HFF-Myc (cell line): ENCODE data around the gene OCRL.
"Not testable (repeated sequence)": the region's sequence is repeated elsewhere in the genome, so short reads cannot be mapped to it uniquely, and the experiment has no call there.

Source experiments
- DNase-seq: peaks from one replicate; pipeline ENCODE4 v3.0.0-alpha.2; 2011; ENCODE audit warnings: low read depth; ENCODE audit errors: extremely low read depth
- H3K4me3 ChIP-seq: replicated peaks from 2 replicates; pipeline ENCODE4 v1.5.1; 2011; ENCODE audit warnings: low read depth, mild to moderate bottlenecking, control low read depth, low read length
- TF ChIP-seq, protein P1 (sequence below): IDR thresholded peaks from 2 replicates; pipeline ENCODE4 v1.5.1; 2012; ENCODE audit warnings: mild to moderate bottlenecking, low read depth, low read length, control low read depth; ENCODE audit errors: missing control alignments

Gene OCRL

DNA sequence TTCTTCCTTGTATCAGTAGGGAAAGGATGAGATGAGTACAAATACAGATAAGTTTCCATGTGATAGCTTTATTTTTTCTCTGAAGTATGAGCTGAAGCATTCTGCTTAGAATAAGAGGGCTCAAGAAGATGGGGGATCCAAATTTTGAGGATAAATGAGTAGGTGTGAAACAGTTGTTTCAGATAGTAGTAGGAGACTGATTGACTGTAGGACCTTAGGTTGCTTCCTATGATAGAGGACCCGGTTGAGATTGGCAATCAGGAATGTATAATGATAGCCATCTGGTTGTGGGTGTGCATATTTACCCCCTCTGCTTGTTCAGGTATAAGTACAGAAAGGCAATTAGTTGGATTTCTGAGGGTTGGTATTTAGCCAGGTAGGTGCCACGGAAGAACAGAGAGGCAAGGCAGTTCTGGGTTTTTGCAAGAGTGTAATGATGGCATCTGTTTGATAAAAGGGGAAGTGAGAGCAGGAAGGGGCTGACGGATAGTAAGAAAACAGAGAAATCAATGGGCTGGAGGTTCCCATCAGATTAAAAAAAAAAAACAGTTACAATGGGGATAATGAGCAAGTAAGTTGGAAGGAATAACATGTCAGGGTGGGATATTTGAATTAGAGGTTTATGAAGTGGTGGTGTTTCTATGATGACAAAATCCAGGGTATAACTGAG is 13.7 kb downstream of the OCRL start:
- no peak for DNase-seq
- H3K4me3 ChIP-seq = no peak overlapping the region
- TF ChIP-seq, protein P1, sequence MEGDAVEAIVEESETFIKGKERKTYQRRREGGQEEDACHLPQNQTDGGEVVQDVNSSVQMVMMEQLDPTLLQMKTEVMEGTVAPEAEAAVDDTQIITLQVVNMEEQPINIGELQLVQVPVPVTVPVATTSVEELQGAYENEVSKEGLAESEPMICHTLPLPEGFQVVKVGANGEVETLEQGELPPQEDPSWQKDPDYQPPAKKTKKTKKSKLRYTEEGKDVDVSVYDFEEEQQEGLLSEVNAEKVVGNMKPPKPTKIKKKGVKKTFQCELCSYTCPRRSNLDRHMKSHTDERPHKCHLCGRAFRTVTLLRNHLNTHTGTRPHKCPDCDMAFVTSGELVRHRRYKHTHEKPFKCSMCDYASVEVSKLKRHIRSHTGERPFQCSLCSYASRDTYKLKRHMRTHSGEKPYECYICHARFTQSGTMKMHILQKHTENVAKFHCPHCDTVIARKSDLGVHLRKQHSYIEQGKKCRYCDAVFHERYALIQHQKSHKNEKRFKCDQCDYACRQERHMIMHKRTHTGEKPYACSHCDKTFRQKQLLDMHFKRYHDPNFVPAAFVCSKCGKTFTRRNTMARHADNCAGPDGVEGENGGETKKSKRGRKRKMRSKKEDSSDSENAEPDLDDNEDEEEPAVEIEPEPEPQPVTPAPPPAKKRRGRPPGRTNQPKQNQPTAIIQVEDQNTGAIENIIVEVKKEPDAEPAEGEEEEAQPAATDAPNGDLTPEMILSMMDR = no peak

DNA sequence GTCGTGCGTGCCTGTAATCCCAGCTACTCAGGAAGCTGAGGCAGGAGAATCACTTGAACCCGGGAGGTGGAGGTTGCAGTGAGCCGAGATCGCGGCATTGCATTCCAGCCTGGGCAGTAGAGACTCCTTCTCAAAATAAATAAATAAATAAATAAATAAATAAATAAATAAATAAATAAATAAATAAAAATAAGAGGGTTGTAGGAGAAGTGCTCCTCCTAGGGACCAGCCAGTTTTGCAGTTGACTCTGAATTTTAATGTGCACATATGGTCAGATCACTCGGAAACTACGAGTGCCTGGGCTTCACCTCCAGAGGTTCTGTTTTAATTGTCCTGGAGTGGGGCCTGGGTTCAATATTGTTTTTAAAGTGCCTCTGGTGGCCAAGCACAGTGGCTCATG is 14.8 kb downstream of the OCRL start:
- DNase-seq, H3K4me3 ChIP-seq: not testable (repeated sequence)

DNA sequence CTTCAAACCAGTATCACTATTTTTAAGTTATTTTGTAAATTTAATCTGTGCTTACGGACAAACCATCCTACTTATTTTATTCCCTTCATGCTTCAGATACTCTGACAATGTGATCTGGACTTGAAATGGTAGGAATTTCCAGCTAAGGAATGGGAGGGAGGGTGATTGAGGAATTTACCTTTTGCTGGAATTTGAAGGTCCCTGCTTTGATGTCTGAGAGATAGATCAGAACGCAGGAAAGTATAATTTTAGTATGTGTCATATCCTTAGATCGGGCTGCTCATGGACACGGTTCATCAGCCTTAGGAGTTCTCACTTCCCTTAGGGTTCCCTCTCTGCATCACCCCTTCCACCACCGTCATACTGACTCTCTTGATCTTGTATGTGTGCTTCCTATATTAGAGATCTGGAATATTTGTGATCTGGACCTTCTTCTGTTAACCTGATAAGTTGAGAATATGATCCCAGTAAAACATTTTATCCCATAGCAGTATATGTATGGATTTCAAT is 16.8 kb downstream of the OCRL start:
- no peak overlapping the region for H3K4me3 ChIP-seq
- TF ChIP-seq, protein P1 = no peak
- no peak for DNase-seq

DNA sequence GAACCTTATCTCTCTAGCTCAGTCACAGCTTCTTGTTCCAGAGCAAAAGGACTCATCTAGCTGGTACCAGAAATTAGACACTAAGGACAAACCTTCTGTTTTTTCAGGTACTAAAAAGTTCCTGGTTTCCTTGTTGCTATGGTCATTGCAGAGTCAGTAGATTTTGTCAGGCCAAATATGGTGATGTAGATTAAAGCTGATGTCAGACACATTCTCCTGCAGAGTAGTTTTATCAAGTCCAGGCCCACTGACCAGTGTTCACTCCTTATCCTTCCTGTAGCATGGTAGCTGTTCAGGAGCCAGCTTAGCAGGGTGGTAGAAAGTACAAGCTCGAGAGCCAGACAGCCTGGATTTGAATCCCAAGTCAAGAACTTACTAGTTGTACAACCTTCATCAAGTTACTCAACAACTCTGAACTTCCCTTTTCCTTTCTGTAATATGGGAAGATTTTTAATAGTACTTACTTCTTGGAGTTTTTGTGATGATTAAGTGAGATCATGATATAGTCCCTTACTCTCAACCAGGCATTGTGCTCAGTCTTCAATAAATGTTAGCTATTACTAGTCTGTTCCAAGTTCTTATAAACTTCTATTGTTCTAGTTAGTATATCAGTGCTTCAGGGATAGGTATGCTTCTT is 17.9 kb downstream of the OCRL start:
- TF ChIP-seq, protein P1 = no peak
- DNase-seq = no peak
- no peak overlapping the region for H3K4me3 ChIP-seq

DNA sequence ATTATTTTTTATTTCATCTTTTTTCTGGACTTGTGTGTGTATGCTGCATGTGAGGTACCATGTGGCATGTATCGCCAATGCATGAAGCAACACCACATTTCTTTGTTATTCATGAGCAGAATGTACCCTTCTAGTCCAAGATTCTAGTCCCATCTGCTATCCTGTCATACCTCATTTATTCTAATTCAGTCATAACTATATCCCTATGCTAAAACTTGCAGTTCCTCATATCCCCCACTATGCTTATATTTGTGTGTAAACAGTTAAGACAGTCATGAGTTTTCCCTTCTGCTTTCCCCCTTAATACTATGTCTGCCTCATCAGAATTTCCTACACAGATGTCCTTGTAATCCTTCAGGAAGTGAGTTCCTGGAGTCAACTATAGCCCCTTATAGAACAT is 19.7 kb downstream of the OCRL start:
- DNase-seq = no peak
- H3K4me3 ChIP-seq = no peak overlapping the region
- TF ChIP-seq, protein P1 = no peak

DNA sequence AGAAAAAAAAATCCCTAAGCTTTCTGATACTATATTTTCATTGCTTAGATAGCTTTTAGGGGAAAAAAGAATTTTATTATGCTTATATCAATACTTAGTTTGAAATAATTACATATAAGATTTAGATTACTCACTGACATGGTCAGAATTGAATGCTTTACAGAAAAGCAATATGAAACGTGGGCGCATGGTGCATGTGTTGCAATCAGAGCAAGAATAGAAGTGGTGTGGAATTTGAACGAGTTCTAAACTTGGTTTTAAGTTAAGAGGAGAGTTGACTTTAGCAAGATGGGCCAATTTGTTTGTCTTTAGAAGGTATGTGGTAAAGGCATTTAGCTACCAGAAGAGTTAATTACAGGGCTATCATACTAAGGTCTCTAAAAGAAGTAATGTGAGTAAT is 21.4 kb downstream of the OCRL start:
- TF ChIP-seq, protein P1 = no peak
- no peak overlapping the region for H3K4me3 ChIP-seq
- DNase-seq = no peak

DNA sequence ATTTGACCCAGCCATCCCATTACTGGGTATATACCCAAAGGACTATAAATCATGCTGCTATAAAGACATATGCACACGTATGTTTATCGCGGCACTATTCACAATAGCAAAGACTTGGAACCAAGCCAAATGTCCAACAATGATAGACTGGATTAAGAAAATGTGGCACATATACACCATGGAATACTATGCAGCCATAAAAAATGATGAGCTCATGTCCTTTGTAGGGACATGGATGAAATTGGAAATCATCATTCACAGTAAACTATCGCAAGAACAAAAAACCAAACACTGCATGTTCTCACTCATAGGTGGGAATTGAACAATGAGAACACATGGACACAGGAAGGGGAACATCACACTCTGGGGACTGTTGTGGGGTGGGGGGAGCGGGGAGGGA is 24.3 kb downstream of the OCRL start:
- not testable (repeated sequence) for H3K4me3 ChIP-seq, DNase-seq
